UCSD-AML1 (cell line): ENCODE data around the gene MPPED1.

ENCODE experiments used
- DNase-seq: peaks from one replicate; lab custom pipeline; 2025; ENCODE audit not compliant: unreplicated experiment; lab: John Stamatoyannopoulos, UW

The MPPED1 gene

DNA sequence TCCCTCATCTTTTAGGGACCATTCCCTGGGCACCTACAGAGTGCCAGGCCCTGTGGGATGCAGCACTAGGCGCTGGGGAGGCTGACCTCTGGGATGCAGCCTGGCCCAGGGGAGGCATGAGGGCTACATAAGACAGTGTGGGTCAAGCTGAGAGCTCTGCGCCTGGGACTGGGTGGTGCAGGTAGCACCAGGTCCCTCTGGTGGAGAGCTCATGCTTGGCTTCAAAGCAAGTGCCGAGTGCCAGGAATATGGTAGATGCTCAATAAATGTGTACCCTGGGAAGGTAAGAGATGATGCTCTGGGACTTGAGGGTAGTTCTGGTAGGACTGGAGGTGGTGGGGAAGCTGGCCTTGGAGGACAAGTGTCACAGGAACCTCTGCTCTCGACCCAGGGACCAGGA lies 2.0 kb upstream of the MPPED1 start:
- DNase-seq: no peak

DNA sequence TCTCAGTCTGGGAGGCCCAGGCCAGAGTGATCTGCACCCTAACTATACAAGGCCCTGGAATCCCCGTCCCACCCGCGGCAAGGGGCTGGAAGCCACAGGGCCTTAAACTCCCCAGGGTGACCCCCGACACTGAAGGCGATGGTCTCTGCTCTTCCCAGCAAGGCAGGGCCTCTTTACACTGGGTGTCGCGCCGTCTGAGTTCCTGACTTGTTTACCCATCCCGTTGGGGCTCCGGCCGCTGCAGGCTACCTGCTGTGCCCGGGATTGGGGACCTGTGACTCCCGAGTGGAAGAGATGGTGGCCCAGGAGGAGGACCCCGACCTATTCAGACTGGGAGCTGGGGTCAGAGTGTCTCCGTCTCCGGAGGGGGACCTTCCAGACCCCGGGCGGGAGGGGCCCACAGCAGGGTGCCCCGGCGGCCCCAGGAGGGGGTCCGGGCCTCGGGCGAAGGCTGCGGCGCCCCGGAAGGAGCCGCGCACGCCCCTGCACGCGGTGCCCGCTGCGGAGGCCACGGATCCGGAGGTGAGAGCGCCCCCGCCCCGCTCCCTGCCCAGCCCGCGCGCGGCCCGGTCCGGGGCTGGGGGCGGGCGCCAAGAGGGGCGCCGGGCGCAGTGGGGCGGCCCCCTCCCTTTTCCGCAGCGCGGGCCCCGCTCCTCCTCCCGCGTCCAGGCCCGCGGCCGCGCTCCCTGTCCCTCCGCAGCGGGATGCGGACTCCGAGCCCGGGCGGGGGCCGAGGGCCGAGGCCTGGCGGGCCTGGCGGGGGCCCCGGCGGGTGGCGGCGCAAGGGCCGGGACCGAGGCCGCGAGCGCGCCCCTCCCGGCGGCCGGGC lies 560 bp upstream of the MPPED1 start:
- no peak for DNase-seq

DNA sequence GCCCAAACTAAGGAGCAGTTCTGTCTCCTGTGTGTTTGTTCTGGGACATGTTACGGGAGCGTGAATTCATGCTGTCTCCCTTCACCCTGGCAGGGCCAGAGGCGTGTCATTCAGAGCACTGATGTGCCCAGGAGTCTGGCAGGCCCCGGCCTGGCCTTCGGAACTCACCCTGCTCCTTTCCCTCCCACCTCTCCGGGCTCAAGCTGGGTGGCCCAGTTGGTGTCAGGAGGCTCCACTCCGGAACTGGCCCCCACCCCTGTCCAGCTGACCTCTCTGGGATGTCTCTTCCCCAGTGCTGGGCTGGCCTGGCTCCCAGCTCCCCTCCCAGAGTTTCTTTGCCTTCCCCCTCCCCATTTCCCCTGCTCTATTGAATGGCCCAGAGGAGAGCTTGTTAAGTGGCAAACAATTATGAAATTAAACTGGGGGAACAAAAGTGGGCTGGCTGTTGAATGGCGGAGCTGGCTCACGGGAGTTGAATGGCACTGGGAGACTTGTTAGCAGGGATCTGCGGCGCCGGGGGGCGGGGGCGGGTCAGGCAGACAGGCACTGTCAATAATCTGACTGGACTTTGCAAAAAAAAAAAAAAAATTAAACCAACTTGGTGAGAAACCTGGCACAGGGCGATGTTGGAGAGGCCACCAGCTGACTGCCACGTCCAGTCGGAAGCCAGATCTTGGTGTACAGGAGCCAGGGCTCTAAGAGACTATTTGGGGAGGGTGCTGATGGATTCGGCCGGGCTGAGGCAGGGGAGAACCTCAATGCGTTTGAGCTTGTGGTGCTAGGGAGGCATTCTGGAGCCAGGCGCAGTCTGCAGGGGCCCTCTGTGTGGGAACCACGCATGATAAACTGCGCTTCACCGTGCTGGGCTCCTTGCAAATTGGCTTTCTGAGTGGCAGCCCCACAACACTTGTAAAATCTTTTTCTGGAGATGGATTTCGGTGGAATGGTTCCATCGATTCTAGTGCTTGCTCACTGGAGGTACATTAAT lies 1.3 kb downstream of the MPPED1 start:
- no peak for DNase-seq

DNA sequence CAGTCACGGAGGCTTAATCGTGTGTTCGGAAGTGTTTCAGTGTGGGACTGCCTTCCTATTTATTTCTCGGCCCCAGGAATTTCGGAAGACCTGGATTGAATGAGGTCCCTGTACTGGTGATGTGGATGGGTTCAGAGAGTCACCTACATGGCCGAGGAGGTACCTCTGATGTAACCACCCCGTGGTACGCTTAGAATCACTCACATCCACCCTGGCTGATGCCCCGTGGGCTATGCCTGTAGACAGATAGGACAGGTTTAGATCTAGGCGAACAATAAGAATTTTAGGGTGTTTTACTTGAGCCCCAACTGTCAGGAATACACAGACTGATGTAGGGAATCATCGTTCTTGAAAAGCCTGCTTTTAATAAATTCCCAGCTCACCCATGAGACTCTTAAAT lies 2.0 kb downstream of the MPPED1 start:
- DNase-seq: no peak

DNA sequence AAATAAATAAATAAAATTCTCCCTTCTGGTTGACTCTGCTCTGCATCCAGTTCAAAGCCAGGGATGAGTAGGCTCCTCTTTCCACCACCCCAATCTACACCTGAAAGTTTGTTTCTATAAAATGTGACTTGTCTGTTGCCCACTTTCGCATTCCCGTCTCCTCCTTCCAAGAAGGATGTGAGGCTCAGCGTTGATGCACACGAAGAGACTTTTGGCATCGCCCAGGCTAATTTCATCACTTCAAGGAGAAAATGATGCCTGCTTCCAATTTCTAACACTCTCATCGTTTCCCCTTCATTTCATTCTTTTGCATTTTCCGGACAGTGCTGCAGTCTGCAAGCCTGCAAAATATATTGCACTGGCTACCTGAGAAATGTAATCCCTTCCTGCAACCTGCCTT lies 3.9 kb downstream of the MPPED1 start:
- DNase-seq: no peak

DNA sequence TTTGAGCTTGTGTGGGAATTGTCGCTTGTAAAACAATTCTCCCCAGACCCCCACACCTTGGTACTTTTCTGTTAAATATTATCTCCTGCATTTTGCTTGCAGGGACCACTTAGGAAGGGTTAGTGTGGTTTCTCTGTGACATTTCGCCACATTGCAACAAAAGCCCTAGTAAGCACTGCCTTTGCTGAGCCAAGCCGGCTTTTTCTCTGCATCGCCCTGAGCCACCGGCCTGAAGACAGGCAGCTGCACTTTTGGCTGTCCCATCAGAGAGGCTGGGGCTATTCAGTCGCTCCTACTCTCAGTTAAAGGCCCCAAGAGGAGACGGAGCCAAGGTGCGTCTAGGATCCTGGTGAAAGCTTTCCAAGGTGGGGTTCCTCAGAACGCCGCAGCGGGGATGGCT lies 5.7 kb downstream of the MPPED1 start:
- no peak for DNase-seq

DNA sequence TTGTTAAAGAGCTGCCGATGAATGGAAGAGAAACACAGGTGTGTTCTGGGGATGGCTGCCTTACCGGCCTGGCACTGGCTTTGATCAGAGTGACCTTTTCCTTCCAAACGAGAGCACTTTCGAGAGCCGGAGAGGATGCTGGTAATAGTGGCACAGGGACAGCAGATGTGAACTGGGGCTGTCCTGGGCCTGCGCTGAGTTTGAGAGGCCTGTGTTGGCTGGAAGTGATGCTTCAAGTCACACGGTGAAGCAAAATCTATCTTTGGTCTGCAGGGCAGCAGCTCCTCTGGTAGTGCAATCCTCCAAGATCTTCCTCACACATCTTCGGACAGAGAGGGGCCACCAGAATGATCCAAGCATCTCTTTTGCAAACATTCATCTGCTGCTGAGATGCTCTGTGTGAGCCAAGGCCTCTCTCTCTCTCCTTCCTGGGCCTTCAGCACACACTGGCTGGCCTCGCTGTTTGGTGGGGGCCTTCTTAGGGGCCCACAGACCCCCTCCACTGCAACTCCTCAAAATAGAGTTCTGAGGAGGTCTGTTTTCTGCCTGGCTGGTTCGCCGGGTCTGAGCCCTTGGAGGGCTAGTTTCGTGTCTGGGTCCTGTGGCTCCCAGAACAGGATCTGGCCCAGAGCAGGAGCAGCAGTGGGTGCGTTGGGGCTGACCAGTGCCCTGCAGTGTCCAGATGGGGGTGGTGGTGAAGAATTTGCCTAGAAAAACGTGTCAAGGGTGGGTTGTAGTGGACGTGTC lies 6.4 kb downstream of the MPPED1 start:
- DNase-seq: no peak

DNA sequence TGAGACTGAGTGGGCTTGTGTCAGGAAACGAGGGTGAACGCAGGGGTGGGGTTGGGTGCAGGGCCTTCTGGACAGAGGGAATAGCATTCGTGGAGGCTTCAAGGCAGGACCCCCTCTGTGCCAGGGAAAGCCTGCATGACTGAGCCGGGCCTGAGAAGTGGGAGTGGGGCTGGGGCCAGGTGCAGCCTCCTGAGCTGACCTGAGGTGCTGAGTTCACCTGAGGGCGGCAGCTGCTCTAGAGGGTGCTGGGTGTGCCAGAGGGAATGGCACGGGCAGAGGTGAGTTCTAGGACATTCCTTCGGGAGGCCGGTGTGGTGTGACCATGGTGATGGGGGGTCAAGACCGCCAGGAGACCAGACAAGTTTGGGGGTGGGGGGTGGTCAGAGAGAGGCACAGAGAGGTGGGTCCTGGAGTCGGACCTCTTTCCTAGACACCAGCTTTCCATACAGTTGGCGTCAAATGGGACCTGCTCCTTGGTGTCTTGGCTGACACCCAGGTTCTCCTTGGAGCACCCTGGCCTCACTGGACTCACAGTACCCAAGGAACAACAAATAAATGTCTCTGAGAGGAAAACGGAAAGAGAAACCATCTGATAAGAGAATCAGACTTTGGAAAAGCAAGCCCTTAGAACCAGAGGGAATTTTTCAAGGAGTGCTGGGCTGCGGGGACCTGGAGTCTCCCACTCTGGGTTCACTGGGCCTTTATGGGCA lies 7.7 kb downstream of the MPPED1 start:
- no peak for DNase-seq

DNA sequence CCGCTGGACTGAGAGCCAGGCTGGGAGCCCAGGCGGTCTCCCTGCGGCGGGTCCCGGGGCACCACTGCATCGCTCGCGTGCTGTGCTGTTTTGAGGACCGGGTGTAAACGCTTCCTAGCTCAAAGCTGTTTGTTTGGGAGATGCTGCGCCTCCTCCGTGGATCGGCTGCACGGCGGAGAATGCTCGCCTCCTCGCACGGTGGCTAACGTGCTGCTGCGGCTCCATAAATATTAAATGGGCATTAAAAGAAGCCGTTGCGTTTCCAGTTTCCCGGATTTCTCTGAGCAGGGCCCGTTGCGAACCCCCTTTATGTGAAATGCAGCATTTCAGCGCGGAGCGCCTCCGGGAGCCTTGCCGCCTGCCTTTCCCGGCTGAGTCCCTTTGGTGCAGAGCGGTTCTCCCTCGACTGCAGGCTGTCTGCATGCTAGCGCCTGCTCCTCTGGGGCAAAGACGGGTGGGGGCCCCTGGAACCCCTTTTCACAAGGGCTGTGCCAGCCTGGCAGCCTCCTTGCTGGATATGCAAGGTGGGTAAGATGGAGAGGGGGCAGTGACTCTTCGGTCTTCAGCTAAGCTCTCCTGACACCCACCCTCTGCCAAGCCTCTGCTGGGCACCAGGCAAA lies 9.3 kb downstream of the MPPED1 start:
- DNase-seq: no peak

DNA sequence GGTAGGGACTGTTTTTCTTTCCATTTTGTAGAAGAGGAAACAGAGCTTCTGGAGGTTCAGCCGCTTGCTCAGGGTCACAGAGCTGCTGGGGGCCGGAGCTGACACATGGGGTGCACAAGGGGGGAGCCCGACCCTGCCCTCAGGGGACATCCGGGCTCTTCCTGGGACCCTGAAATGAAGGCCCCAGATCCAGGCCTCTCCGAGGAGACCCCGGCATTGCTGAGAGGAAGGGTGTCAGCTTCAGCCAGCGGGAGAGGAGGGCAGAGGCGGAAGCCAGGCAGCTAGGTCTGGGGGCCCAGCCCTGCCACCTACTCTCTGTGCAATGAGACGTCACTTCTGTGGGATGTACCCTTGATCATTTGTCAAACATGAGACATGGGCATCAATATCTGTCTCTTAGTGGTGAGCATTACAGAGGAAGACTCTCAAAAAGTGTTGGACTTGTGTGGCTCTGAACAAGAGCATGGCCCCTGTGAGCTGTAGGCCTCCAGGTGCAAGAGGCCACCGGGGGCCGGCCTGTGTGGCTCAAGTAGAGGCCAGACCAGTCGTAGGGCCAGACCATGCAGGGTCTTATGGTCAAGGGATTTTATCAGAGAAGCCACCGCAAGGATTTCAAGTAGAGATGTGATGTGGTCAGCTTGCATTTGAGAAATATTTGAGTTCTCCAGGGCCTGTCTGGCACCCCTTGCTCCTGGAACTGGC lies 10.3 kb downstream of the MPPED1 start:
- no peak for DNase-seq

DNA sequence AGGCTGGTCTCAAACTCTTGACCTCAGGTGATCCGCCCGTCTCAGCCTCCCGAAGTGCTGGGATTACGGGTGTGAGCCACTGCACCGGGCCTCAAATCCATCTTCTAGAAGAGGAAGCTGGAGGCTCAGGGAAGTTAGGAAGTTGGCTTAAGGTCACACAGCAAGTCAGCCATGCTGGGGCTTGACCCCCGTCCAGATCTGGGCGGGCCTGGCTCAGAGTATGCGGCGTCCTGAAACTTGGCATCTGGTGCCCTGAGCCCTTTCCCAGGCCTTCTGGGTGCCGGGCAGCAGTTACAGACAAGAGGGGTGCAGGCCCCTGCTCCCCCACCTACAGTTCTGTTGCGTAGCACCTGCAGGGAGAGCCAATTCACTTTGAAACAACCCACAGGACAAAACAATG lies 11.2 kb downstream of the MPPED1 start:
- DNase-seq: no peak

DNA sequence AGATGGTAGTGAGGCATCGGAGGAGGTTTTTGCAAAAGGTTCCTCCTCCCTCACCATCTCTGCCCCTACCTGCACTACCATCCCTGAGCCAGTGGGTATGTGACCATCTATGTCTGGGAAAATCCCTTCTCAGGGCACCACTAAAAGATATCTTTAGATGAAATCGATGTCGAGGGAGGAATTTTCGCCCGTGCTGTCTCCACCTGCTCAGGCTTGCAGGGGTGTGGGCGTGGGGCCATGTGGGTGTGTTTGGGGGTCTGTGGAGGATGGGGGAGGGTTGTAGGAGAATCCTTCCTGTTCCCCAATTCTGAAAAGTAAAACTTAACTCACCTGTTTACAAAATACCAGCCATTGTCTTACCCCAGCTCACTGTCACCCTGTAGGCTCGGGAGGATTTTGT lies 12.4 kb downstream of the MPPED1 start:
- no peak for DNase-seq

DNA sequence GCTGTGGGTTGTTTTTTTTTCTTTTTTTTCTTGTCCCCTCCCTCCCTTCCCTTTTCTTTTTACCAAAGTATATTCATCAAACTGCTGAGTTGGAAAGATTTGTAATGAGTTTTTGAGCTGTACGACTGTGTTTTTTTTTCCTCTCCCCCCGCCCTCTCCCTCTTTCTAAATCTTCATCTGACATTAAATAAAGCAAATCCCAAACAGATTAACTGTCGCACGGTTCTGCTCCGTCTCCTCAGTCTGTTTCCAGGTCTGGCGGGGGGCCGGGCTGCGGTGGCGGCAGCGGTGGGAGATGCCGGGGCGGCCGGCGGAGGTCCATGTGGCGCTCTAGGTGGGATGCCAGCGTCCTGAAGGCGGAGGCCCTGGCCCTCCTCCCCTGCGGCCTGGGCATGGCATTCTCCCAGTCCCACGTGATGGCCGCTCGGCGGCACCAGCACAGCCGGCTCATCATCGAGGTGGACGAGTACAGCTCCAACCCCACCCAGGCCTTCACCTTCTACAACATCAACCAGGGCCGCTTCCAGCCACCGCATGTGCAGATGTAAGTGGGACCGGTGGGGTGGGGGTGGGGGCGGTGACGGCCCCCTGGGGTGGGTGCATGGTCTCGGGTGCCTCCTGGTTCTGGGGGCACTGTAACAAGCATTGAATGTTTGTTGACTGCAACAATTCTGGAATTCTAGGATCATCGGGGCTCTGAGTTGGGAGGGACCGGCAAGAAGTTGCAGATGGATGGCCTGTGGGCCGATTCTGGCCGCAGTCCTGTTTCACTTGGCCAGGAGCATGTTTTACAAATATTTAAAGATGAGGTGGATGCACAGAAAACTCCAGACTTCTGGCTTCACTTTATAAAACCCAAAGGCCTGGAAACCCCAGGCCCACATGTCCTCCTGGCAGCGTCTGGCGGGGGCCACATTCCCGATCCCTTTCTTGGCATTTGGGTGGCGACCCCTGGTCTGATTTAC lies 13.1 kb downstream of the MPPED1 start:
- no peak for DNase-seq

DNA sequence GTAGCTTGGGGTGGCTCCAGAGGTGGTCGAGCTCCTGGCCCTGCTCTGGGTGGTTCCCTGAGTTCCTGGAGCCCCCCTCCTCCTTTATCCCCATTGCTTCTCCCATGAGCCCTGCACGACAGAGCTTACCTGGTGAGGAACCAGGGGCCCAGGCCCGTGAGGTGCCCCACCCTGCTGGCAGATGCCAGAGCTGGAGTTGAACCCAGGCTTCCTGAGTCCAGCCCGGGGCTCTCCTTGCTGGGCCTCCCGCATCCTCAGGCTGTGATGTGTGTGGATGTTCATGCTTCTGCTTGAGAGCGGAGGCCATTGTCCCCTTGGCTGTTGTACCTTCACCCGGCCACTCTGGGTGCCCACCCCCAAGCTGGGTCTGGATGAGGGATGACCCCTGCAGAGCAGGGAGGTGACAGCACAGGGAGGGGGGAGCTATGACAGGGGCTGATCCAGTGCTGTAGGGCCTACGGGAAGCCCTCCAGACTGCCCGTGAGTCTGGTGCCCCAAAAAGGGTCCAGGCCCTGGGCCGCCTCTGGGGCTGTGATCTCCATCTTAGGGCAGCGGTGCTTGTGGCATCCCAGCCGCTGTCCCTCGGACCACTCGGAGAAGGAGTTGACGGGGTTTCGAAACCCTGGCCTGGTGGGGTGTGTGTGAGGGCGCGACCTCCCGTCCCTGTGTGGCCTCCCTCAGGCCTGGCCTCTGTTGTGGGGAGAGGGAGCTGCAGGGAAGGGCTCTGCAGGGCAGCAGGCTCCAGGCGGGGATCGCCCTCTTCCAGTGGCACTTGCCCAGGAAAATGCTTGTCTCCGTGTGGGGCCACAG lies 14.4 kb downstream of the MPPED1 start:
- DNase-seq: no peak

DNA sequence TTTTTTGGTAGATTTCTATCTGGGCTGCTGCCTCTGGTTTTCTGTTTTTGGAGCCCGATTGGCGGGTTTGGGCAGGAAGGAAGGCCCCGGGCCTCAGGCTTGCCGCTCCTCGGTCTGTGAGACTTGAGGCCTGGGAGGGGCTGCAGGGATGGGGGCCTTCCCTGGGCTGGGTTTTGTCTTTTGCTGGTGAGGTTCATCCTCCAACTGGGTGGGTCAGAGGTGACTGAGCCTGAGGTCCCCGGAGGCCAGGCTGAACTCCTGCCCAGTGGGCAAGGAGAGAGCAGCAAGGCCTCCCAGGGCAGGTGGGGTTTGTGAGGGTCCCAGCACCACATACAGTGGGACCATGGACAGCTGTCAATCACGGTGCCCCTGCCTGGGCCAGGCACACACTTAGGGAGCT lies 15.0 kb downstream of the MPPED1 start:
- no peak for DNase-seq

DNA sequence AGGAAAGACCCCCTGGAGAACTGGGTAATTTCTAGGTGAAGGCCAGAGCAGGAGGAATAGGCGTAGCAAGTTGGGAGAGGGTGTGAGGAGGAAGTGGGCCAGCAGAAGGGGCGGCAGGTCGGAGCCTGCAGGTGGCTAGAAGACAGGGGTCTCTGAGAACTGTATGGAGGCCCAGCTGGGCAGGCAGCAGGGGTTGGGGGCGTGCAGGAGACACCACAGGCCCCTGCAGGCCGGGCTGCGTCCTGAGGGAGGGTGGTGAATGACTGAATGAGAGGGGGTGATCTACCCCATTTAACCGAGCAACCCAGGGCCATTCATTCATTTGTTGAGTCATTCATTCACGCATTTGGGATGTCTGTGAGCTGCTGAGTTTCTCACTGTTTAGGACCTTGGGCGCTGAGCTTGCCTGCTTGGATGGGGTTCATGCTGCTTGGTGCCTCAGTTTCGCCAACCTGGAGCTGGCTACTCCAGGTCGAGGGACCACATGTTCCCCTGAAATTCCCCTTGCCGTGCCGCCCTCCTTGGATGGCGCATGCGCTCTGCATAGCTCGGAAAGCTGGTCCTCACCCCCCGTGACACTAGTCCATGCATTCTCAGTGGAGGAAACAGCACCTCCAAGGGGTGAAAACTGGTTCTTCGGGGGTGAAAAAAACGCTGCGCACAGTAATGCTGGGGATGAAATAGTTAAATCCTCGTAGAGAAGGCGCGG lies 15.6 kb downstream of the MPPED1 start:
- DNase-seq: no peak

DNA sequence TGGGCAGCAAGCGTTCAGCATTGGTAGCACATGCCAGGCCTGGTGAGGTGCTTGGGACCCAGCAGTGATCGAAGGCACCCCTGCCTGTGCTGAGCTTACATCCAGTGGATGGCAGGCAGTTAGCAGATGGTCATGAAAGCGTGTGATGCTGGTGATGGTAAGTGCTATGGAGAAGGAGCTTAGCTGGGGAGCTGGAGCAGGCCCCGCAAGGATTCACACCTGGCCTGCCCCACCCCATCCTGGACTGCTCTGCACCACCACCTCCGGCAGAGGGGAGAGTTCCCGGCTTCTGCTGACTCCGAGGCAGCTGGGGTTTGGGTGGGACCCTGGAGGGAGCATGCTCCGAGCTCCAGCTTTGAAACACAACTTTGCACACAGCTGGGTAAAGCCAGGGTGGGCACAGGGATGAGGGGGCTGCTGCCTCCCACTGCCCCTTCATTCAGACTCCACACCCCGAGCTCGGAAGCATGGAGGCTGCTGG lies 16.2 kb downstream of the MPPED1 start:
- DNase-seq: no peak
